Nephron progenitor cell (in vitro differentiated cells): Measurements from ENCODE around the gene LCLAT1.

Source experiments
- DNase-seq: peaks from one replicate; pipeline ENCODE4 v3.0.0; 2021
- H3K27ac Mint-ChIP-seq: 2 replicates; pipeline ENCODE4 v1.8.0; 2021; ENCODE audit warnings: mild to moderate bottlenecking, moderate library complexity, mixed read lengths
- H3K27me3 Mint-ChIP-seq: 2 replicates; pipeline ENCODE4 v1.8.0; 2021; ENCODE audit warnings: mild to moderate bottlenecking, low read depth, mixed read lengths; ENCODE audit not compliant: poor library complexity
- H3K36me3 Mint-ChIP-seq: 2 replicates; pipeline ENCODE4 v1.8.0; 2021; ENCODE audit warnings: low read depth, mixed read lengths
- H3K4me1 Mint-ChIP-seq: 2 replicates; pipeline ENCODE4 v1.8.0; 2021; ENCODE audit warnings: mixed read lengths
- H3K4me3 Mint-ChIP-seq: 2 replicates; pipeline ENCODE4 v1.8.0; 2021; ENCODE audit warnings: mild to moderate bottlenecking, moderate library complexity, mixed read lengths
- H3K9me3 Mint-ChIP-seq: 2 replicates; pipeline ENCODE4 v1.8.0; 2021; ENCODE audit warnings: mild to moderate bottlenecking, moderate library complexity, mixed read lengths
- TF ChIP-seq, protein P1 (sequence below): fragments of 200-600 bp; sonication (generic); IDR thresholded peaks from 2 replicates; pipeline ENCODE4 v1.5.0; 2021; ENCODE audit warnings: antibody characterized with exemption

The LCLAT1 gene

DNA sequence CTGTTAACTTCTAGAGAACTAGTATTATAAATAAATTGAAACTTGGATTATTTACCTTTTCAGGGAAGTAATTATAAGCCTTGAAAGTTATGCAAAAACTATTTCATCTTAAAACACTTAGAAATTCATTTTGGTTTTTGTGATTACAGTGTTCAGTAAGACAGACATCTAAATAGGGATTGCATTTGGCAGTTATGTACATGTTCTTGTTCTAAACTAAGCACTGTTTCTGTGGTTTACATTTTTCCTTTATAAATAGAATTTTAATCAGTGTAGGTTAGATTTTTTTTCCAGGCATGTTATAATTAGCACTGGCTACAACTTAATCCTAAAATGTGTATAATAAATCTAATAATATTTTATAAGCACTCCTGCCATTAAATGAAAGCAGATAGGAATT lies 35.0 kb downstream of the LCLAT1 start:
- DNase-seq: no peak
- Mint-ChIP-seq H3K27me3 (no peaks in the 10 kb centered on the region), H3K9me3 (no peaks in the 10 kb centered on the region), H3K27ac (no peak overlapping the region), H3K4me3 (no peak overlapping the region), H3K4me1 (peaks cover 13% of the 10 kb centered on the region), H3K36me3 (peaks cover 30% of the 10 kb centered on the region)
- TF ChIP-seq, protein P1, sequence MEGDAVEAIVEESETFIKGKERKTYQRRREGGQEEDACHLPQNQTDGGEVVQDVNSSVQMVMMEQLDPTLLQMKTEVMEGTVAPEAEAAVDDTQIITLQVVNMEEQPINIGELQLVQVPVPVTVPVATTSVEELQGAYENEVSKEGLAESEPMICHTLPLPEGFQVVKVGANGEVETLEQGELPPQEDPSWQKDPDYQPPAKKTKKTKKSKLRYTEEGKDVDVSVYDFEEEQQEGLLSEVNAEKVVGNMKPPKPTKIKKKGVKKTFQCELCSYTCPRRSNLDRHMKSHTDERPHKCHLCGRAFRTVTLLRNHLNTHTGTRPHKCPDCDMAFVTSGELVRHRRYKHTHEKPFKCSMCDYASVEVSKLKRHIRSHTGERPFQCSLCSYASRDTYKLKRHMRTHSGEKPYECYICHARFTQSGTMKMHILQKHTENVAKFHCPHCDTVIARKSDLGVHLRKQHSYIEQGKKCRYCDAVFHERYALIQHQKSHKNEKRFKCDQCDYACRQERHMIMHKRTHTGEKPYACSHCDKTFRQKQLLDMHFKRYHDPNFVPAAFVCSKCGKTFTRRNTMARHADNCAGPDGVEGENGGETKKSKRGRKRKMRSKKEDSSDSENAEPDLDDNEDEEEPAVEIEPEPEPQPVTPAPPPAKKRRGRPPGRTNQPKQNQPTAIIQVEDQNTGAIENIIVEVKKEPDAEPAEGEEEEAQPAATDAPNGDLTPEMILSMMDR: no peak

DNA sequence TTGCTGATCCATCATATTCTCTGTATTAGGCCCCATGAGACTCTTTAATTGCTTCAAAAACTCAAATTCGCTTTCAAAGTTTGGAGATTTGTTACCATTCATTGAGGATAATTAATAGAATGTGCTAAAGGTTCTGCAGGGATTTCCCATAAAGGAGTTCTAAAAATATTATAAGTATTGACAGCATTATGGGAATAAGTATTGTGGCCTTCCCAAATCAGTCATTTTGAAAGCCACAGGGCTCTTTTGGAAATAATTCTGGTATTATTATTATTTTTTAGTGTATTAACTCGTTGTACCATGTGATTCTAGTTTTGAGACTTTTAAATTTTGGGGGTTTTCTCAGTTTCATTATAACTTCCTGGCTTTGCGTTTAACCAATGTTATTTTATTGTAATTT lies 37.1 kb downstream of the LCLAT1 start:
- Mint-ChIP-seq H3K4me1 (peaks cover 20% of the 10 kb centered on the region), H3K9me3 (no peaks in the 10 kb centered on the region), H3K4me3 (no peak overlapping the region), H3K36me3 (peaks cover 11% of the 10 kb centered on the region), H3K27me3 (no peaks in the 10 kb centered on the region), H3K27ac (no peak overlapping the region)
- DNase-seq: no peak
- TF ChIP-seq, protein P1: no peak

DNA sequence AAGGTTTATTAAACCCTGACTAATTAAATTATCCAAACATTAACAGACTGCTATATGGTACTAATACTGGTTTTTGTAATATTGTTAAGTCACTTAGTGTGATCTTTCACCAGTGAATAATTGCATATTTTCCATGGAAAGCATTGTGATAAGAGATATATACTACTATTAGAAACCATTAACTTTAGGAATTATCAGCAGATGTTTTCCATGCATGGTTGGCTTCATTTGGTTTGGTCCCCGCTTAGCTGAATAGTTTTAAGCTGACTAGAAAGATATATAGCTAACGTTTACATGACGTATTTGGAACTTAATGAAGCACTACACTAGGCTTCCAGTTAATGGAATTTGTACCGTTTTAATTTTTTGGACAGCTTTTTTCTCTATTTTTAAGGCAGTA lies 37.9 kb downstream of the LCLAT1 start:
- H3K27me3 Mint-ChIP-seq: no peaks in the 10 kb centered on the region
- H3K27ac Mint-ChIP-seq: no peak overlapping the region
- TF ChIP-seq, protein P1: no peak
- no peaks in the 10 kb centered on the region for H3K9me3 Mint-ChIP-seq
- peaks cover 12% of the 10 kb centered on the region for H3K36me3 Mint-ChIP-seq
- DNase-seq: no peak
- no peak overlapping the region for H3K4me3 Mint-ChIP-seq
- H3K4me1 Mint-ChIP-seq: peaks cover 20% of the 10 kb centered on the region

DNA sequence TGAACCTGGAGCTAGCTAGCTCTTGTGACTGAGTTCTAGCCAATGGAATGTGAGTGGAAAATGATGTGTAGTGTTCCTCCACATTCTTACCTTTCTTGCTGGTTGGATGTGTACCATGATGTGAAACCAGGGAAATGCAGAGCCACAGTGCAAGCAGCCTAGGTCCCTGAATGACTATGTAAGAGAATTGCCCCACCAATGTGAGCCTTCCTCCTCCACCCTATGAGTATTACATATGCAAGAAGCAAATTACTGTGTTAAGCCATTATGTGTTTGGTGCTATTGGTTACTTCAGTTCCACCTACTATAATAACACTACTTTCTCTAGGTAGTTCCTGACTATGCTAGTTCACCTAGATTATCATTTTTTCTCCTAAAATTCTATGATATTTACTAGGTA lies 39.6 kb downstream of the LCLAT1 start:
- Mint-ChIP-seq H3K4me1 (peaks cover 14% of the 10 kb centered on the region), H3K27me3 (no peaks in the 10 kb centered on the region), H3K27ac (no peak overlapping the region), H3K36me3 (peaks cover 6% of the 10 kb centered on the region), H3K9me3 (no peaks in the 10 kb centered on the region), H3K4me3 (no peak overlapping the region)
- TF ChIP-seq, protein P1: no peak
- DNase-seq: no peak

DNA sequence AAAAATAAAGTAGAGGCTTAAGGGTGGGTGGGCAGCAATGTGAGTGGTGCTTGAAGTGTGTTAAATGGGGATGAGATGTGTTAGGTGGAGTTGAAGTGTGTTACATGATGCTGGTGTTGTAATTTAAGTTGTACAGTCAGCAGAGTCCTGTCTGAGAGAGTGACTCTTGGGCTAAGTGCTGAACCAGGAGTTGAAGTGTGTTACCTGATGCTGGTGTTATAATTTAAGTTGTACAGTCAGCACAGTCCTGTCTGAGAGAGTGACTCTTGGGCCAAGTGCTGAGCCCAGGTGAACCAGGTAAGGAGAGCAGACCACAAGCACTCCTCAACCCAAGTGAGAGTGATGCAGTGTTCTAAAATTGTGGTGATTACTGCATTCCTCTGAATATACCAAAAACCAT lies 40.6 kb downstream of the LCLAT1 start:
- Mint-ChIP-seq H3K27me3 (no peaks in the 10 kb centered on the region), H3K9me3 (no peaks in the 10 kb centered on the region), H3K36me3 (peaks cover 6% of the 10 kb centered on the region), H3K4me1 (peaks cover 20% of the 10 kb centered on the region), H3K4me3 (no peak overlapping the region), H3K27ac (no peak overlapping the region)
- DNase-seq: no peak
- TF ChIP-seq, protein P1: no peak

DNA sequence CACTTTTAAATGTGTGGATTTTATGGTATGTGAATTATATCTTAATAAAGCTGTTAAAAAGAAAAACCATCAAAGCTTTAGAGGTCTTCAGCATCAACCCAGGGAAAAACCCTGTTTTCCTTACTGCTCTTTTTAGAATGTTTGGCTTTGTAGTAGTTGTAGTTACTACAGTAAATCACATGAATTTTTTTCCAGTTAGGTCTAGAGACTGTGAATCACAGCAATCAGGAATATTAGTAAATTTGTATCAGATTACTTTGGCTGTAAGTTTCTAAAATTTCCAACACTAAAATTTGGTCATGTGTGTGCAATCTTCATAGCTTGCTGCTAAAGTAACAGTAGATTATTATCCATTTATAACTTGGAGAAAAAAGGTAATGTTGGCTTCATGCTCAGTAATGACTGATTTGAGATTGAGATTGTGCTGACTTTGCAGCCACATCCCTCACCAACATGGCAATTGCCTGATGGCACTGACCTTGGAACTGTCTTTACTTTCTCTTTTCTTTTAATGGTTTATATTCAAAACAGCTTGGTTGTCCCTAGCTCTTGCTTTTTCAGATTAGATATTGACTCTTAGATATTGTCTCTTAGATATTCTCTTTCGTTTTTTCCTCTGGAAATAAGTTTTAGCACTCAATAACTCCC lies 41.1 kb downstream of the LCLAT1 start:
- peak overlapping the region; percentile 54 for H3K27ac Mint-ChIP-seq
- no peaks in the 10 kb centered on the region for H3K9me3 Mint-ChIP-seq
- no peak for DNase-seq
- H3K36me3 Mint-ChIP-seq: peaks cover 6% of the 10 kb centered on the region
- peaks cover 24% of the 10 kb centered on the region for H3K4me1 Mint-ChIP-seq
- H3K27me3 Mint-ChIP-seq: no peaks in the 10 kb centered on the region
- H3K4me3 Mint-ChIP-seq: no peak overlapping the region
- TF ChIP-seq, protein P1: no peak
